ENCODE results near the gene C9orf85. TPM values are rescaled to one million over a fixed set of nuclear protein-coding genes. Genes with fewer than 3 reads are reported as not detected.

Gene C9orf85
- total and polyA plus RNA-seq, 2 experiments from 2014 or later = 12.2 to 20.3 TPM

GRCh38 chr9:71876106-71876505 lies 35.3 kb upstream of the C9orf85 start:
- Histone ChIP-seq H3K9me2 (replicated peaks; ENCODE audit: insufficient read depth) (no peaks in the 10 kb centered on the region), H3K36me3 (replicated peaks; ENCODE audit: insufficient read depth, low read depth) (no peaks in the 10 kb centered on the region), H3K27me3 (no peaks in the 10 kb centered on the region), H2AFZ (no peak overlapping the region), H3K79me2 (peaks cover 98% of the 10 kb centered on the region), H3K4me1 (ENCODE audit: insufficient read depth) (no peaks in the 10 kb centered on the region), H3K4me2 (no peak overlapping the region), H3K4me3 (no peak overlapping the region), H3K27ac (no peak overlapping the region), H3K9me3 (ENCODE audit: low read depth) (peaks cover 15% of the 10 kb centered on the region), H4K20me1 (ENCODE audit: insufficient read depth, poor library complexity, severe bottlenecking) (no peaks in the 10 kb centered on the region)
- TF ChIP-seq EZH2phosphoT487 (IDR thresholded peaks at IDR 0.05; ENCODE audit: low read depth, severe bottlenecking, unreplicated experiment) (no peak), EZH2 (IDR thresholded peaks at IDR 0.05; ENCODE audit: borderline replicate concordance) (no peak), CTCF (IDR thresholded peaks at IDR 0.05; ENCODE audit: poor library complexity) (no peak)
- DNase-seq (ENCODE audit: low spot score) = no peak
- WGBS (ENCODE audit: low lambda C conversion rate, missing lambda C conversion rate) = 83% methylated on average over 2 of the region's 2 CpGs

- H3K4me2 ChIP-seq = no peak overlapping the region
- H3K4me3 ChIP-seq = no peak overlapping the region
- no peak overlapping the region for H2AFZ ChIP-seq
- no peaks in the 10 kb centered on the region for H3K36me3 ChIP-seq (replicated peaks; ENCODE audit: insufficient read depth, low read depth)
- no peaks in the 10 kb centered on the region for H3K9me2 ChIP-seq (replicated peaks; ENCODE audit: insufficient read depth)
- peaks cover 15% of the 10 kb centered on the region for H3K9me3 ChIP-seq (ENCODE audit: low read depth)
- DNase-seq (ENCODE audit: low spot score) = no peak
- H3K27ac ChIP-seq = no peak overlapping the region
- H3K4me1 ChIP-seq (ENCODE audit: insufficient read depth) = no peaks in the 10 kb centered on the region
- TF ChIP-seq EZH2 (IDR thresholded peaks at IDR 0.05; ENCODE audit: borderline replicate concordance) = no peak
- no peak for TF ChIP-seq EZH2phosphoT487 (IDR thresholded peaks at IDR 0.05; ENCODE audit: low read depth, severe bottlenecking, unreplicated experiment)
- TF ChIP-seq CTCF (IDR thresholded peaks at IDR 0.05; ENCODE audit: poor library complexity) = no peak
- no peaks in the 10 kb centered on the region for H4K20me1 ChIP-seq (ENCODE audit: insufficient read depth, poor library complexity, severe bottlenecking)
- peaks cover 100% of the 10 kb centered on the region for H3K79me2 ChIP-seq
- no peaks in the 10 kb centered on the region for H3K27me3 ChIP-seq
Observed at GRCh38 chr9:71876829-71877228, 34.6 kb upstream of the C9orf85 start.

GRCh38 chr9:71878327-71879274 lies 32.8 kb upstream of the C9orf85 start:
- no peaks in the 10 kb centered on the region for H3K27me3 ChIP-seq
- H3K27ac ChIP-seq = no peak overlapping the region
- TF ChIP-seq EZH2phosphoT487 (IDR thresholded peaks at IDR 0.05; ENCODE audit: low read depth, severe bottlenecking, unreplicated experiment) = no peak
- TF ChIP-seq CTCF (IDR thresholded peaks at IDR 0.05; ENCODE audit: poor library complexity) = no peak
- TF ChIP-seq EZH2 (IDR thresholded peaks at IDR 0.05; ENCODE audit: borderline replicate concordance) = no peak
- H3K4me2 ChIP-seq = no peak overlapping the region
- peaks cover 19% of the 10 kb centered on the region for H3K9me3 ChIP-seq (ENCODE audit: low read depth)
- H3K79me2 ChIP-seq = peaks cover 100% of the 10 kb centered on the region
- H3K4me1 ChIP-seq (ENCODE audit: insufficient read depth) = no peaks in the 10 kb centered on the region
- WGBS (ENCODE audit: low lambda C conversion rate, missing lambda C conversion rate) = 97% methylated on average over 4 of the region's 4 CpGs
- no peak for DNase-seq (ENCODE audit: low spot score)
- H3K36me3 ChIP-seq (replicated peaks; ENCODE audit: insufficient read depth, low read depth) = no peaks in the 10 kb centered on the region
- no peaks in the 10 kb centered on the region for H3K9me2 ChIP-seq (replicated peaks; ENCODE audit: insufficient read depth)
- H3K4me3 ChIP-seq = no peak overlapping the region
- H4K20me1 ChIP-seq (ENCODE audit: insufficient read depth, poor library complexity, severe bottlenecking) = no peaks in the 10 kb centered on the region
- no peak overlapping the region for H2AFZ ChIP-seq
